Stimulated activated effector memory CD8-positive, alpha-beta T cell treated with anti-CD3 and anti-CD28 coated beads, Interleukin-12 subunit alpha, Interleukin-12 subunit beta, amount 100 ng/mL, for 72 hours (primary cell): Measurements from ENCODE around the gene UNC5CL.

Experiments
- ATAC-seq: fragments of 150-1000 bp; cut with Tn5 transposase; 2 replicates; pipeline ENCODE4 v1.10.0; 2021
- DNase-seq, 2 donors: peaks; one replicate each; pipeline ENCODE4 v3.0.0; 2021 to 2022; ENCODE audit warnings: low spot score in 2 of 2
- H3K27ac Mint-ChIP-seq: one replicate; pipeline ENCODE4 v1.8.0; 2022; ENCODE audit warnings: mild to moderate bottlenecking, mixed read lengths
- H3K36me3 Mint-ChIP-seq: one replicate; pipeline ENCODE4 v1.8.0; 2022; ENCODE audit warnings: mild to moderate bottlenecking, mixed read lengths
- H3K4me1 Mint-ChIP-seq: one replicate; pipeline ENCODE4 v1.8.0; 2022; ENCODE audit warnings: mixed read lengths
- H3K4me3 Mint-ChIP-seq: one replicate; pipeline ENCODE4 v1.8.0; 2022; ENCODE audit warnings: mild to moderate bottlenecking, mixed read lengths
- H3K9me3 Mint-ChIP-seq: one replicate; pipeline ENCODE4 v1.8.0; 2022; ENCODE audit warnings: mixed read lengths

UNC5CL gene

DNA sequence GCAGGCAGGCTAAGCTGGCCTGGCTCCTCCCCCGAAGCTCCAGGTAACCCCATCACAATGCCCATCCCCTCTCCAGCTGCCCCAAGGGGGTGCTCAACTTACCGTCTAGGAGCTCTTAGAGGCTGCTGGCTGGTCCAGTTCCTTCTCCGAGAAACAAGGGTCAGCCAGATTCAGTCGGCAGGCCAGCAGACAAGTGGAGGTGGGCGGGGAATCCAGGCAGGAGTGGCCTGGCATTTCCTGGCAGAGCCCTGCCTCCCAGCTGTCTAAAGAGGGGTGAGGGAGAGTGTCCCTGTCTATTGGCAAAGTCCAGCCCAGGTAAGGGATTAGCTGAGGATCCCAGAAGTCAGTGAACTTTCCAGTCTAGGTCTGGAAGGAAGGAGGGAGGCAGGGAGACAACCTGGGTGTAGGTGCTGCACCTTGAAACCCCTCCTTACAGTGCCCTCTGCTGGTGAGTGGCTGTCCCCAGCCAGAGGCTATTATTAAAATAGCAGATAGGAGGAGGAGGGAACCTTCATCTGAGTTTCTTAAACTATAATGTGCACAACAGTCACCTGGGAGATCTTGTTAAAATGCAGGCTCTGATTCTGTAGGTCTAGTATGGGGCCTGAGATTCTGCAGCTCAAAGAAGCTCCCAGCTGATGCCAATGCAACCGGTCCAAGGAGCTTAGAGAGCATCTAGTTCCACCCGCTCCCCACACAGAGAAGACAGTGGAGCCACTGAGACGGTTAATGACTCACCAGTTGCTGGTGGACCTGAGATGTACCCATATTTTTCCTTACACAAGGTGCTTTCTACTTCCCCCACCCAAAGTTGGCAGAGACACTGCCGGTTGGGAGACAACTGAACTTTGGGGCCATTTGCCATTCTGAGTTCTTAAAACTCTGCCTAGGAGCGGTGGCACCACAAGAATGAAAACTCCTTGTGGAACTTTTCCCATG is at the start of gene UNC5CL:
UNC5CL (minus strand) TSS at position 162 of the 939 bp plus-strand sequence. CDS start 4,147 bp downstream, outside the sequence.
- DNase-seq (peak; percentile 21 to 67), ATAC-seq (peak; percentile 52)
- Mint-ChIP-seq H3K36me3 (no peaks in the 10 kb centered on the region), H3K27ac (no peak within 1 kb of the TSS), H3K4me1 (no peaks in the 10 kb centered on the region), H3K9me3 (no peaks in the 10 kb centered on the region), H3K4me3 (no peak within 1 kb of the TSS)

- DNase-seq (no peak), ATAC-seq (no peak)
- Mint-ChIP-seq H3K36me3 (peaks cover 100% of the 10 kb centered on the region), H3K9me3 (no peaks in the 10 kb centered on the region), H3K4me3 (no peak overlapping the region), H3K27ac (no peak overlapping the region), H3K4me1 (no peaks in the 10 kb centered on the region)
Measured at GRCh38 chr6:41088451-41088850, 49.4 kb upstream of the UNC5CL start.

- no peaks in the 10 kb centered on the region for H3K9me3 Mint-ChIP-seq
- H3K36me3 Mint-ChIP-seq: peaks cover 97% of the 10 kb centered on the region
- no peak for DNase-seq
- H3K27ac Mint-ChIP-seq: no peak overlapping the region
- ATAC-seq: no peak
- peaks cover 27% of the 10 kb centered on the region for H3K4me1 Mint-ChIP-seq
- H3K4me3 Mint-ChIP-seq: no peak overlapping the region
Measured at GRCh38 chr6:41085182-41085581, 46.2 kb upstream of the UNC5CL start.

GRCh38 chr6:41083072-41083471 is 44.1 kb upstream of the UNC5CL start:
- peaks cover 94% of the 10 kb centered on the region for H3K36me3 Mint-ChIP-seq
- H3K4me1 Mint-ChIP-seq: peaks cover 29% of the 10 kb centered on the region
- no peak overlapping the region for H3K27ac Mint-ChIP-seq

GRCh38 chr6:41080621-41081020 is 41.6 kb upstream of the UNC5CL start:
- H3K4me1 Mint-ChIP-seq: peaks cover 38% of the 10 kb centered on the region
- H3K4me3 Mint-ChIP-seq: peak overlapping the region; percentile 52
- DNase-seq (no peak), ATAC-seq (peak; percentile 54)
- H3K27ac Mint-ChIP-seq: peak overlapping the region; percentile 92
- no peaks in the 10 kb centered on the region for H3K9me3 Mint-ChIP-seq
- peaks cover 73% of the 10 kb centered on the region for H3K36me3 Mint-ChIP-seq

More at GRCh38 chr6:41083072-41083471, 44.1 kb upstream of the UNC5CL start:
- Mint-ChIP-seq H3K4me3 (no peak overlapping the region), H3K9me3 (no peaks in the 10 kb centered on the region)
- no peak for DNase-seq
- no peak for ATAC-seq

- Mint-ChIP-seq H3K9me3 (no peaks in the 10 kb centered on the region), H3K36me3 (peaks cover 70% of the 10 kb centered on the region), H3K27ac (no peak overlapping the region), H3K4me3 (no peak overlapping the region), H3K4me1 (peaks cover 53% of the 10 kb centered on the region)
- no peak for DNase-seq
- no peak for ATAC-seq
Measured at GRCh38 chr6:41079080-41079479, 40.1 kb upstream of the UNC5CL start.

- ATAC-seq (no peak), DNase-seq (no peak)
- H3K36me3 Mint-ChIP-seq: peaks cover 67% of the 10 kb centered on the region
- no peak overlapping the region for H3K4me3 Mint-ChIP-seq
- H3K9me3 Mint-ChIP-seq: no peaks in the 10 kb centered on the region
- H3K4me1 Mint-ChIP-seq: peaks cover 57% of the 10 kb centered on the region
- no peak overlapping the region for H3K27ac Mint-ChIP-seq
Measured at GRCh38 chr6:41078101-41078500, 39.1 kb upstream of the UNC5CL start.

GRCh38 chr6:41077536-41077935 is 38.5 kb upstream of the UNC5CL start:
- H3K27ac Mint-ChIP-seq: no peak overlapping the region
- H3K36me3 Mint-ChIP-seq: peaks cover 67% of the 10 kb centered on the region
- no peak for DNase-seq
- no peak for ATAC-seq
- H3K4me3 Mint-ChIP-seq: no peak overlapping the region
- H3K9me3 Mint-ChIP-seq: no peaks in the 10 kb centered on the region
- H3K4me1 Mint-ChIP-seq: peaks cover 52% of the 10 kb centered on the region

GRCh38 chr6:41075651-41076626 is 36.9 kb upstream of the UNC5CL start:
- peaks cover 69% of the 10 kb centered on the region for H3K36me3 Mint-ChIP-seq
- ATAC-seq (no peak), DNase-seq (no peak)
- peak overlapping the region; percentile 86 for H3K4me3 Mint-ChIP-seq
- peaks cover 42% of the 10 kb centered on the region for H3K4me1 Mint-ChIP-seq
- peak overlapping the region; percentile 98 for H3K27ac Mint-ChIP-seq
- no peaks in the 10 kb centered on the region for H3K9me3 Mint-ChIP-seq

GRCh38 chr6:41074692-41075436 is 35.8 kb upstream of the UNC5CL start:
- Mint-ChIP-seq H3K9me3 (no peaks in the 10 kb centered on the region), H3K4me3 (peak overlapping the region; percentile 86), H3K4me1 (peaks cover 40% of the 10 kb centered on the region), H3K27ac (peak overlapping the region; percentile 98), H3K36me3 (peaks cover 65% of the 10 kb centered on the region)
- DNase-seq (no peak), ATAC-seq (no peak)

DNA sequence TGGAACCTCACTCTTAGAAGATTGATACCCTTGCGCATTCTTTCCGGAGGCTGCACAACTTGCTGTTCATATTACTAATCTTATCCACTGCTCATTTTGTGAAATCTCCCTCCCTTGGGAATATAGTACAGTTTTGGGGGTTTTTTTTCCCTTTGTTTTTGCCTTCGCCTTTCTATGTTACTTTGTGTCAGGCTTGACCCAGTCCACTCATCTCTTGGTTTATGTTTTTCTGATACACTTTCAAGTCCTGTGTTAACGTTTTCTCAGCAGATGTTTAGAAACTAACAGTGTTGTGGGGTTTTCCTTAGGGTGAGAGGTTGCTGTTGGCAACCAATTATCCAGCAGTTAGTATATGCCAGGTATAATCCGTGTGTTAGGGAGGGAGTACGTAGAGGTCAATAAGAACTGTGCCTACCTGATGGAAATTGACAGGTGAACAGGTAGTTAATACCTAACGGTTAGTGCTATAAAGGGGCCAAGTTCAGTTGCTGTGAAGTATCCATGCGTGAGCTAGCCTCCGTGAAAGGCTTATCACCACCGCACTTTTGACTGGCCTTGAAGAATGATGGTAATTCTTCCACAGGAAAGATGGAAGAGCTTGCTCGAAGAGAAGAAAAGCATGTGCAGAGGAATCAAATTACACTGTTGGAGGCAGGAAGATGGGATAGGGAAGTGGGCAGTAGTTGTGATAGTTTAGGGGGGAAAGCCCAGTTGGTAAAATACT is 35.1 kb upstream of the UNC5CL start:
- H3K27ac Mint-ChIP-seq: peak overlapping the region; percentile 98
- DNase-seq (no peak), ATAC-seq (no peak)
- peaks cover 40% of the 10 kb centered on the region for H3K4me1 Mint-ChIP-seq
- H3K9me3 Mint-ChIP-seq: no peaks in the 10 kb centered on the region
- H3K36me3 Mint-ChIP-seq: peaks cover 64% of the 10 kb centered on the region
- peak overlapping the region; percentile 86 for H3K4me3 Mint-ChIP-seq

DNA sequence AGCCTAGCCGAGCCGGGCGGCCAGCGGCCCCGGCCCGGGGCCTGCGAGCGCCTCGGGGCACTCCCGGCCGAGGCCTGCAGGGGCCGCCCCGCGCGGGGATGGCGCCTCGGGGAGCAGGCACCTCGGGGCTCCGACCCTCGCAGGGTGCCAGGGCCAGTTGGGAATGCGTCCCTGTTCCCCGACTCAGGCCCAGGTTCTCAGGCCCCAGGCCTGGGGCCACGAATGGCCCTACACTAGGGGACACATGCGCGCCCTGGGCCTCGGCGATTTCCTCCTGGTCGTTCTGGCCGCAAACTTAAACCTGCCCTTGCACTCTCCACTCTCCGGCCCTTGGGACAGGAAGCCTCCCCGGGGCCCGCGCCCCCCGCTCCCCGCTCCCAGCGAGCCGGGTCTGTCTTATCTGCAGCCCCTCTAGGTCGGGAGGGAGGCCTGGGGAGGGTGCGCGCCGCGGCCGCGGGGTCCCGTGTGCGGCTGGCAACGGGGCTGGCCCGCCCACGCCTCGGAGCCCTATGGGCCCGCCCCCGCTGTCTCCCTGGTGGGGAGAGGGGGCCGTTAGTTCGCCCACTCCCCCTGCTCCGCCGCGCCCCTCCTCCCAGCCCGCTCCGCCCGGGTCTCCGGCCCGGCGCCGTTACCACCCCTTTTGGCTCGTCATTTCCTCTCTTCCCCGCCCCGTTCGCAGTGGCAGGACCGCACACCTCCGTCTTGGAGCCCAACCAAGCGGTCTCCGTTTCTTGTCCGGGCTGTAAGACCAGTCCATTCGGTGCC is 34.4 kb upstream of the UNC5CL start:
- Mint-ChIP-seq H3K9me3 (no peaks in the 10 kb centered on the region), H3K36me3 (peaks cover 56% of the 10 kb centered on the region), H3K4me3 (peak overlapping the region; percentile 86), H3K4me1 (peaks cover 40% of the 10 kb centered on the region), H3K27ac (peak overlapping the region; percentile 98)
- DNase-seq: peak; percentile 68 to 90
- peak; percentile 41 for ATAC-seq

- ATAC-seq (peak; percentile 83), DNase-seq (peak in 1 of 2 donors; percentile 100)
- peaks cover 61% of the 10 kb centered on the region for H3K36me3 Mint-ChIP-seq
- H3K4me3 Mint-ChIP-seq: peak within 1 kb of the TSS; percentile 86
- H3K4me1 Mint-ChIP-seq: peaks cover 40% of the 10 kb centered on the region
- no peaks in the 10 kb centered on the region for H3K9me3 Mint-ChIP-seq
- peak within 1 kb of the TSS; percentile 98 for H3K27ac Mint-ChIP-seq
Measured at GRCh38 chr6:41072836-41073202, 33.8 kb upstream of the UNC5CL start, which contains the start of gene NFYA. Gene NFYA, plus strand, starts transcription at chr6:41072974. Its CDS starts 6,116 bp downstream, at chr6:41079090.
